GM21360 (cell line): Measurements from ENCODE around the gene WDFY3.
"Not testable (repeated sequence)": the region's sequence is repeated elsewhere in the genome, so short reads cannot be mapped to it uniquely, and the experiment has no call there.

Experiments used
- ATAC-seq: cut with Tn5 transposase; IDR thresholded peaks from one replicate; pipeline ENCODE4 v1.9.1; 2021; ENCODE audit warnings: mild to moderate bottlenecking, moderate library complexity; ENCODE audit not compliant: unreplicated experiment

Gene WDFY3

GRCh38 chr4:84870398-84871163 is 95.9 kb downstream of the WDFY3 start:
- no peak for ATAC-seq

DNA sequence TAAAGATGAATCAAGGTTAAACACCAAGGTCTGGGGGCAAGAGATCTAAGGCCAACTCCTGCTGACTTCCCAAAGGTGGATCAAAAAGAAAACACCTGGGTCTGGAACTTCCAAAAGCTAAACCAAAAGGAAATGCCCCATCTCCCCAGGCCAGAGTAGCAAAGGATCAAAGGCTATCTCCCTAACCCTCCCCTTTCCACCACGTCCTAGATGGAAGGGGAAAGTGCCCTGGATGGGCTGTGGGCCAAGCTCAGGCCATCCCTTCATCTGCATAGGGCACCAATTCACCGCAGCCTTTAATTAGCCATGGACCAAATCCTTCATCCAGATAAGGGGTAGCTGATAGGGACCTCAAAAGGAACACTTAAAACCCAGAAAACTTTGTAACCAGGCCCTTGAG is 100.2 kb downstream of the WDFY3 start:
- ATAC-seq, result no peak

- no peak for ATAC-seq
These were observed 100.9 kb downstream of the WDFY3 start for GRCh38 chr4:84865600-84865999.

GRCh38 chr4:84862064-84862463 is 104.4 kb downstream of the WDFY3 start:
- no peak for ATAC-seq

DNA sequence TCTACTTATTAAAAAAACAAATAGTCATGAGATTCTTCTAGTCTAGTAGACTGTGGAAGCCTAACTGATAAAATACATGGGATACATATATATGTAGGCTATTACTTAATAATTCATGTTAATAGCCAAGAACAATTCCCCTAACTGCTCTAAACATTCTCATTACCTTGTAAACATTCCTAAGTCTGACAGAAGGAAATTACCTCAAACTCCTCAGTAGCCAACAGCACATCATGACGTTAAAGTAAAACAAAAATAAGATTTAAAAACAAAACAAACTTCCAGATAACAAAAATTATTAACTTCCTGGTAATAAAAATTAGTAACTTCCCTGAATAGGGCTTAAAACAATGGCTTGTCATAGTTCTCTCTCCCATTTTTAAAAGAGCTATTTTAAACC is 109.2 kb downstream of the WDFY3 start:
- ATAC-seq, result no peak

- ATAC-seq, result no peak
These were observed 109.9 kb downstream of the WDFY3 start for GRCh38 chr4:84856468-84857049.

GRCh38 chr4:84855774-84856173 is 110.7 kb downstream of the WDFY3 start:
- no peak for ATAC-seq

DNA sequence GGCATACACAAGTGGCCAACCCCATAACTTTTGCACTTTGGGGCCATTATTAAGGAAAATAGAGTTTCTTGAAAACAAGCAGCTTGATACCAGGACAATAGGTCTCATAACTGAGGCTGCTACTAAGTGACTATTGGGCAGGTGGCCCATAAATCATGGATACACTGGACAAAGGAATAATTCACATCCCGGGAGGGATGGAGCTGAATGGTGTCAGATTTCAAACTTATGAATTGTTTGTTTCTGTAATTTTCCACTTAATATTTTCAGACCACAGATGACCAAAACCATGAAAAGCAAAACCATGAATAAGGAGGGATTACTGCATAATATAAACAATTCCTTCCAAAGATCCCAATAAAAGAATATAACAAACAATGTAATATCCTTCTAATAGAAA is 114.4 kb downstream of the WDFY3 start:
- no peak for ATAC-seq

DNA sequence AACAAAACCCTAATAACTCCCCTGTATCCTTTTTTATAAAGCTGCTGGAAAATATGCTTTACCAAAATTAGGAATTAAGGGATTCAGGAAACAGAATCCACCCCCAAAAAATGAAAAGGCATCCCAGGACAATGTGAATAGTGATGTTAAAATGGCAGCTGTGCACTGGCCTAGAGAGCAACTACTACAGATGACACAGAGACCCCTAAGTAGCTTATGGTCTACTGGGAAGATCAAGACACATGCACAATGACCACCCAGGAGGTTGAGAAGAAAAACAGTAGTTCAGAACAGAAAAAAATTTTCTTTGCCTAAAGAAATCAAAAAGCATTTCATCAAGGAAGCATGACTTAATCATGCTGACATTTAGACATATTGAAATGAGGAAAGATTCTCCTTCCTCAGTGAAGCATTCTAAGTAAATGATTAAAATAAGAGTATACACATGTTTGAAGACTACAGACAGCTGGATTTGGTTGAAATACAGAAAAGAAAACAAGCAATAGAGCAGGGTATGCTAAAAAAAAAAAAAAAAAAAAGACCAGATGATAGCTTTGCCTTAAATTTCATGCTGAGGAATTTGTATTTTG is 117.3 kb downstream of the WDFY3 start:
- no peak for ATAC-seq

GRCh38 chr4:84848432-84848831 is 118.1 kb downstream of the WDFY3 start:
- ATAC-seq, result no peak

- ATAC-seq, result no peak
These were observed 118.5 kb downstream of the WDFY3 start for GRCh38 chr4:84847978-84848377.

GRCh38 chr4:84846985-84847384 is 119.5 kb downstream of the WDFY3 start:
- no peak for ATAC-seq

GRCh38 chr4:84841435-84841834 is 125.1 kb downstream of the WDFY3 start:
- no peak for ATAC-seq

DNA sequence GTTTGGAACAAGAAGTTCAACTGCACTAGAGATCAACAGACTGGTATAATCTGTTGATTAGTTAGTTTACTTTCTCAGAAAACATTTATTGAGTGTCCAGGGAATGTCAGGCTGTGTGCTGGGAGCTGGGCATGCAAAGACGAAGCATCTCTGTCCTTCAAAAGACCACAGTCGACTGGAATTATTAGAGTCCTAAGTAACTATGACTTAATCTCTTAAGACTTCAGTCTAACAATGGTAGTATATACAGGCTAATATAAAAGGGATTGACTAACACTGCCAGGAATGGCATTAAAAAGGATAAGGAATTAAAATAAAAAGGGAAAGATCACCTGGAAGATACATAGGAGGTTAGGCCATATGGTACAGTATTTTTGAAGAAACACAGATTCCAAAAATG is 128.7 kb downstream of the WDFY3 start:
- ATAC-seq, result no peak

GRCh38 chr4:84829633-84830032 is 136.9 kb downstream of the WDFY3 start:
- ATAC-seq, result not testable (repeated sequence)

DNA sequence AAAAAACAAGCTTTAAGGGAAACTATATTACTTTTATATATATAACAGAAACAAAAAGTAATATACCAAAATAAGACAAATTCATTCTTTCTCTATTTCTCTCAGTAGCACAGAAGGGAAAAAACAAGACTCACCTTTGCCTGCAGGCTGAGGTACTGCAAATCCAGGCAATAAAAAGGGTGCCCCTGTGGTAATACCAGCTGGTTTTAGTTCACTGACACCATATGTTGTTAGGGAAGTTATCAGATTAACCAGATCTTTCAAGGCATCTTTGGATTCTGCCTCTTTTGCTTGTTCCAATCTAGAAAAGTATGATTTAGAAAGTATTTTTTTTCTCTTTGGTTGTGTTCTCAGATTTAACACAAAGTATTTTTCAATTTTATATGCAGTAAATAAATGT is 139.8 kb downstream of the WDFY3 start:
- no peak for ATAC-seq

DNA sequence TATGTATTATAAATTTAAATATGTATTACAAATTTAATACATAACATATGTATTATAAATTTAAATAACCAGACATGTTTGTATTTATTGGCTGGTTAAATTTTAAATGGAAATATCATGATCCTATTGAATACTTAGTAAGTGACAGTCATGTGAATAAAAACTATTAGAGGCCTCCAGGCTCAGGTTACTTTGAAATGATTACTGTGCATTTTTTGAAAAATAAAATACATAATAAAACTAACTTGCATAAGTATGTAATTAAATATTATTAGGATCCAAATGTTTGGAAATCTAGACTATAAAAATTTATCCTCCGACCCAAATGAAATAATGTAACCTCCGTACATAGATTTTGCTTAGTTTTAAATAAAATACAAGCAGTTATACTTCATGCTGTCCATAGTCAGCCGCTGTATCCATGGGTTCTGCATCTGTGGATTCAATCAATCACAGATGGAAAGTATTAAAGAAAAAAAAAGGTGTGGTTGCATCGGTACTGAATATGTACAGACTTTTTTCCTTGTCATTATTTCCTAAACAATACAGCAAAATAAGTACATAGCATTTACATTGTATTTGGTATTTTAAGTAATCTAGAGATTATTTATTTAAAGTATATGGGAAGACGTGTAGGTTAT is 140.7 kb downstream of the WDFY3 start:
- ATAC-seq, result no peak

DNA sequence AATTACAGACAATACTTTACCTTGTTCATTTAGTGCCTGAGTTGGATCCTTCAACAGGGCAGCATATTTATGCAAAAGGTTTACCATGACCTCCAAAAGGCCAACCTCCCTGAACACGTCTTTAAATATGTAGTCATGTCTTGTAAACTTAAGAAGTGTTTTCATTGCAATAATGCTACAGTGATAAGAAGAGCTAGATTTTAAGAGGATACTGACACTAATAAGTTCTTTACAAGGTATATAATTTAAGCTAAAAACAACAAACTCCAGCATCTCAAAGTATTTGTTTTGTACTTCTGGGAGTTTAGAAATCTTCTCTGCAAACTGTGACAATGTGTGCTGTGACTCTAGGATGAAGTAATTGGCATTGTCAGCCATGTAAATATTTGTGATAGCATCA is 145.4 kb downstream of the WDFY3 start:
- ATAC-seq, result no peak

- ATAC-seq, result no peak
These were observed 152.3 kb downstream of the WDFY3 start for GRCh38 chr4:84814094-84814750.

GRCh38 chr4:84809946-84810345 is 156.5 kb downstream of the WDFY3 start:
- no peak for ATAC-seq

DNA sequence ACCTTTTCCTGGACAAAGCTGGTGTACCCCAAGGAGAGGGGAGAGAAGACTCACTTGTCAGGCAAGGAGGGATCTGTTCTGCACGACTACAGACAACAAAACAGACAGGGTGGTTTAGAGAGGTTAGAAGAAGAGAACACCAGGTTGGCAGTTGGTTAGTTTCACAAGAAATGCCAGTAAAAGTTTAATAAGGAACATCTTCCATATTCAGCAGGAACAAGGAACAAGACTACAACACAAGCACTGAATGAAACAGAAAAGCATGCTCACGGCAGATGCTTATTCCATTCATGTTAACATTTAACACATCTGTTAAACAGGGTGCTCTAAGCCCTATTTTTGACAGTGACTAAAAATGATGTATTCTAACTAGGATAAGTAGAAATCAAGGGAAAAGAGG is 158.2 kb downstream of the WDFY3 start:
- ATAC-seq, result no peak
